Measurements from ENCODE around the gene FBXW8.

FBXW8 gene

GRCh38 chr12:116984098-116984497 lies 73.3 kb downstream of the FBXW8 start:
- no peak for DNase-seq (ENCODE audit: extremely low read depth in 1 of 2, low read depth in 1 of 2)

DNA sequence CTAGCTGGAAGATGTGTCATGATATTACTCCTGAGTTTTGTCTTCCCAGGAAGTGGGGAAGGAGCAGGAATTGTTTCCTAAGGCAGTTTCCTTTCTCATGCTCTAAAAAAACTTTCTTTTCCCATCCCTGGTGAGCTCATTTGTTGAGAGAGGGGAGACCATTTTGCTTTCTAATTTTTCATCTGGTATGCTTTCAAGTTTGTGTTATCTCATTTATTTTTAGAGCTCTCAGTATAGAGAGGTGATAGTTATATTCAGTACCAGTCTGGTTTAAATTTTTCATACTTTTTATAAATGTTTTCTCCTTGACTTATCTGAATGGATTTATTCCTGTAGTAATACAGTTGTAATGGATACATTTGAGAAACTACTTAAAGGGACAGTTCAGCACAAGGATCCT lies 79.6 kb downstream of the FBXW8 start:
- DNase-seq (ENCODE audit: extremely low read depth in 1 of 2, low read depth in 1 of 2) = no peak

GRCh38 chr12:116990971-116991966 lies 80.5 kb downstream of the FBXW8 start:
- DNase-seq (ENCODE audit: extremely low read depth in 1 of 2, low read depth in 1 of 2) = no peak

DNA sequence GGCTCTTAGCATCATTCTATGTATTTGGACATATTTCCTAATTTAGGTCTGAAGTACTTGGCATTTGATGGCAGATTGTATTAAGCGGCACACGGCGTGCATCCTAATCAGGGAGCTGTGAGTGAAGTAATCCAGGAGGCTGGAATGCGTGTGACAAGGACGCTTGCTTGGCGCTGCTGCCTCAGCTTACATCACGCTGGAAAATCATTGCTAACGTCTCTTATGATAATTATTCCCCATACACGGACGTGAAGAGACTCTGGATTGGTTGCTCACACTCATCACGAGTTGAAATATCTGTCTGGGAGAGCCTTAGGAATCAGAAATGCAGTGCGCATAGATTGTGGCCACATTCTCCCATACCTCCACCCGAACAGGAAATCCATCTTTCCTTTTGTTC lies 85.3 kb downstream of the FBXW8 start:
- DNase-seq (ENCODE audit: extremely low read depth in 1 of 2, low read depth in 1 of 2) = no peak

GRCh38 chr12:116996621-116997020 lies 85.9 kb downstream of the FBXW8 start:
- DNase-seq (ENCODE audit: extremely low read depth in 1 of 2, low read depth in 1 of 2) = no peak

DNA sequence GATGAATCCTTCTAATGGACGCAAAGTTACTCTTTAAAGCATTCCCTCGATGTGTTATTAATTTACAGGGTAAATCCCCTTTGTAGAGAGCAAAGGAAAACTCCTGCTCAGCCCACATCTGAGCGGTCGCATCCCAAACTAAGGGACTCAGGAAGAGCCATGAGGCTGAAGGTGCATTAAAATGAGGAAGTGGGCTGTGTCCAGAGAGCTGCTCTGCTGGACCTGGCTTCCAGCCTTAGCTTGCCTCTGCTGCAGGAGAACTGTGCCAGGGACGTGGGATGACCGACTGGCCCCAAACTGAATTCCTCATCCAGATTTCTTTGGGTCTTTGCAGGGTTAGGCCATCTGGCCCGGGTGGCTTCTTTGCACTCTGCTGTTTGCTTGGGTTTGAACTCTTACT lies 88.3 kb downstream of the FBXW8 start:
- no peak for DNase-seq (ENCODE audit: extremely low read depth in 1 of 2, low read depth in 1 of 2)

DNA sequence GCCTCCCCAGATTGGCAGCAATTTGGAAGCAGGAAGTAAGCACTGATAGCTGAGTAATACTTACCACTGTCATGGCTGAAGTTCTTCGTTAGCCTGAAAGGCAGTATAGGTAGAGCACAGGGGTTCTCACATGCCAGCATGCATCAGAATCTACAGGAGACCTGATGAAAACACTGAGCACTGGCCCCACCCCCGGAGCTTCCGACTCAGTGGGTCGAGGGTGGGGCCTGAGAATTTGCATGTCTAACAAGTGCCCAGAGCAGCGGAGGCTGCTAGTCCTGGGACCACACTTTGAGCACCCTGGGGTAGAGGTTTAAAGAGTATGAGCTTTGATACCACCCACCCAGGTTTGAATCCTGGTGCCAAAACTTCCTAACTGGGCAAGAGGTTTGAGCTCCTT lies 89.6 kb downstream of the FBXW8 start:
- DNase-seq (ENCODE audit: extremely low read depth in 1 of 2, low read depth in 1 of 2) = no peak

GRCh38 chr12:117002051-117002817 lies 91.5 kb downstream of the FBXW8 start:
- no peak for DNase-seq (ENCODE audit: extremely low read depth in 1 of 2, low read depth in 1 of 2)

DNA sequence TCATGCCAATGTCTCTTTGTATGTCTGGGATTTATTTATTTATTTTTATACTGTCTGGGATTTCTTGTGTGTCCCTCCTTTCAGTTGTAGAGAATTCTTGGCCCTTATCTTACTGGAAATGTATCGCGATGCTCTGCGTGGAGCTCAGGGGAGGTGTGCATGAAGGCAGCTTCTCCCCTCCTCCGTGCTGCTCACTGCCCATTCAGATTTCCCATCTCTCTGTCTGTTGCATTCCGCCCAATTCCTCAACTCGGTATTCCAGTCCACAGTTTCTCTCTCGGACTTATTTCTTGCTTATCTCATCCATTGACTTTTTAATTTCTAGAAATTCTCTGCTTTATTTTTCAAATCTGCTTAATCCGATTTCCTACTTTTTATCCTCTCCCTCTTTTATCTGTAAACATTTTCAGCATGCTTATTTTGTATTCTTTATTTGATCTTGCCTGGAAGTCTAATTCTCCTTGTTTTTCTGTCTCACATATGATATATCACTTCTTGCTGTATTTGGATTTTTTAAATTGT lies 93.2 kb downstream of the FBXW8 start:
- no peak for DNase-seq (ENCODE audit: extremely low read depth in 1 of 2, low read depth in 1 of 2)

DNA sequence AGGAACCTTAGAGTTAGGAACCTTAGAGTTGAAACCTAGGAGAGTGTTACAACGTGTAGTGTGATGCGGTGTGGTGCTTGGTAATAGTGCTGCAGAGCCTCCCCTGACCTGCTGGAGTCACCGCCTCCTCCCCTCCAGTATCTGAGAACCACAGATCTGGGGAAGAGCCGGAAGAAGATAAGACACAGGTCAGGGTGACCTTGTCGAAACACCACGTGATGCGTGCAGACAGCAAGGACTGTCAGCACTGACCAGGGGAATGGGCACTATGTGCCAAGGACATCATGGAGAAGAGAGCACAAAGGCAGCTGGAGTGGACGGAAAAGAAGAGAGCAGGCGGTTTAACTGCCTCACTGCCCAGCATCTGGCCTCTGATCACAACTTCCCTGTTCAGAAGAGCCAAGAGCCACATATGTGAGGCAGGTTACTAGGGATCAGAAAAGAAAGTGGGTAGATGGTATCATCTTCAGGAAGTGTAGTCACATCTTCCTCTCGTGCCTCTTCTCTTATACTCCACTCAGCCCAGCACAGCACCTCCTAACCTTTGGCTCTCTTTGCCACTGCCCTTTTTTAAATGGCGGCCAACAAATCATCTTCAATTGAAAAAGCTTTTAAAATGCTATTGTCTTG lies 94.8 kb downstream of the FBXW8 start:
- DNase-seq (ENCODE audit: extremely low read depth in 1 of 2, low read depth in 1 of 2) = no peak

- no peak for DNase-seq (ENCODE audit: extremely low read depth in 1 of 2, low read depth in 1 of 2)
Measured at GRCh38 chr12:117006333-117006732, 95.6 kb downstream of the FBXW8 start.

DNA sequence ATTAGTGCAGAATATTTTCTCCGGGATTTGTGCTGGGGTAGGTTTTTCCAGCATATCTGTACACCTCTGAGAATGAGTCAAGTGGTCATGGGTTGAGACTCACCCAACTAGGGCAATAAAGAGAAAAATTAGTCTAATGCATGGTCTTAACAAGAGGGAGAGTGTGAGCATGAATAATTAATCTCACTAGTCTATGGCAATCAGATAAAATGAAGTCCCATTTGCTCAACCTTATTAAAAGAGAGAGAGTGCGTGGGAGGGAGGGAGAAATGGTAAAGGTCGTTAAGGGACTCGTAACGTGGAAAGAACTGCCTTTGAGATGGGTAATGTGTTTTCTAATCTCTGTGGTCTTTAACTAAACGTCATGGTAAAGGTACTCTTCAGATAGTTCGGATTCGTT lies 96.8 kb downstream of the FBXW8 start:
- DNase-seq (ENCODE audit: extremely low read depth in 1 of 2, low read depth in 1 of 2) = no peak

DNA sequence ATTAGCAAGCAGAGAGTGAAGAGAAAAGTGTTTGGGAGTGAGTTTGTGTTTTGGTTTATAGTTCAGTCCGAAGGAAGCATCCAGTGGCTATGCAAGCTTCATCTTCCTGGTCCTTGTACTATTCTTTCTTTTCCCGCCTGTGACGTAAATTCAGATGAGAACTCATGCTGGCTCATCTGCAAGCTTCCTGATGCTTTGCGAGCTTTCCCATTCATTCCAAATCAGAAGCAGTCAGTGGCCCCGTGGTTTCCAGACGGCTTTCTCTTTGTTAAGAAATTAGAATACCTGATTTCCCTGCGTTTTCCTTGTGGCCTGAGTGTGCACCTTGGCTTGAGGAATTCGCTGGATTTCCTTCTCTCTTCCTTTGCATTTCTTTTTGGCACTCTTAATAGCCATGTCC lies 99.0 kb downstream of the FBXW8 start:
- no peak for DNase-seq (ENCODE audit: extremely low read depth in 1 of 2, low read depth in 1 of 2)

DNA sequence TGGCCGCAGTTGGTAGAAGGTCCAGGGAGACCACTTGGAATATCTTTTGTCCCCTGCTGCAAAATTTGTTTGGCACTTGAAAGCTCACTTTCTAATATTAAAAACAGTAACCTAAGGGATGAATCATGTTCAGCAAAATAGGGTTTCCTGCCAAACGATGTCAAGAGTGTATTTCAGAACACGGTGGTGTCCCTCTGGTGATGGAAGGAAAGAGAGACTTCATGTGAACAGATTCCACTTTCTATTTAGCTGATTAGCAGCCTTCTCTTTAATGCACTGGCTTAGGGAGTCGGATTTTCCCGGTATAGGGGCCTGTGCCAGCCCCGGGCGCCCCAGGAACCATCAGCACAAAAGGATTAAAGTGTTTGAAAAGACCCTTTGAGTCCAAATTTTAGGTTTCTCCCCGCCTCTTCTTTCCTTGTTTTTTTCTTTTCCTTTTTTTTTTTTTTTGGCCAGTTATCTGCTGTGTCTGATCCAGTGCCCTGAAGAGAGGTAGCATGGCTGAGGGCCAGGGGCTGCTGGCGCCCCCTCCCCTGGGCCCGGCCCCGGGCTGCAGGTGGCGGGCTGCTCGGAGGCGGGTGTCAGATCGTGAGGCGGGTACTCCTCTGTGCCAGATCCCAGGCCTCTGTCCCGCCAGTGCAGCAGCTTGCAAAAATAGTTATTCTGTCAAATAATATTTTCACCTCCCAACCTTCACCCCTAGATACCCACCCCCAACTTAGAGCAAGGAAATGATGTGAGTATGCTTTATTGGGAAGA lies 100.1 kb downstream of the FBXW8 start:
- no peak for DNase-seq (ENCODE audit: extremely low read depth in 1 of 2, low read depth in 1 of 2)

DNA sequence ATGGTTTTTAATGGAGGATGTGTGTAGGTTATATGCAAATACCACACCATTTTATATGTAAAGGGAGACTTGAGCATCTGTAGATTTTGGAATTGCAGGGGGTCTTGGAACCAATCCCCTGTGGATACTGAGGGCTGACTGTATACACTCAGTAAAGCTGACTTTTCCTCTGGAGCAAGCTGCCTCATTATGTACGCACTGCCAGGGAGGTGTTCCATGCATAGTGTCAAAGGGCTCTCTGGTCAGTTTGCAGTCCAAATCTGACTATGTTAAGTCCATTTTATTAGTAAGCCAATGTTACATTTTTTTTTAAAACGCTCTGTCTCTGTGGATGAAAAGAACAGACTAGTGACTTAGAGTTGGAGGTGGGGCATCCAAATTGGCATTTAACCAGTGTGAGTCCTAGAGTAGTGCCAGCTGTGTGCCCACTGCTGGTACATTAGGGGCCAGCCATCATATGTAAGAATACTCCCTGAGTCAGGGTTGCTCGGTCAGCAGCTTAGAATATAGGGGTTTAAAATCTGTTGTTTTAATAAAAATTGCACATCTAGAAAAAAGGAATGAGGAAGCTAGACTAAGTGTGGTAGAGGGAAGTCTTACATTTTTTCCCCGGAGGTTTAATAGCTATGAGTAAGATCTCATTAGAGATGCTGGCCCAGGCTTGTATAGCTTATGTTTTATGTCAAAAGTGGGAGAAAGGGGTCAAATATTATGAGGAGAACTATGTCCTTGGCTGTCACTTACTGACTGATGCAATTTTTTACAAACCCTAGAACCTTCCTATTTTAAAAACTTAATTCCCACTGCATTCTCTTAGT lies 101.4 kb downstream of the FBXW8 start:
- no peak for DNase-seq (ENCODE audit: extremely low read depth in 1 of 2, low read depth in 1 of 2)

GRCh38 chr12:117013726-117014125 lies 103.0 kb downstream of the FBXW8 start:
- DNase-seq (ENCODE audit: extremely low read depth in 1 of 2, low read depth in 1 of 2) = no peak

- DNase-seq (ENCODE audit: extremely low read depth in 1 of 2, low read depth in 1 of 2) = no peak
Measured at GRCh38 chr12:117014342-117014887, 103.7 kb downstream of the FBXW8 start.

DNA sequence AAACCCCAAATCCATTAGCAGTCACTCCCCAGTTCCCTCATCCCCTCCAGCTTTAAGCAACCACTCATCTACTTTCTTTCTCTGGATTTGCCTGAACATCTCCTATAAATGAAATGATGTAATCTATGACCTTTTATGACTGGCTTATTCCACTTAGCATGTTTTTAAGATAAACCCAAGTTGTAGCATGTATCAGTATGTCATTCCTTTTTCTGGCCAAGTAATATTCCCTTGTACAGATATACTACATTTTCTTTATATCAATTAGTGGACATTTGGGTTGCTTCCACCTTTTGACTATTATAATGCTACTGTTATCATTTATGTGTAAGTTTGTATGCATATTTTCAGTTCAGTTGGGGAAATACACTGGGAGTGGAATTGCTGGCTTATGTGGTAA lies 105.1 kb downstream of the FBXW8 start:
- no peak for DNase-seq (ENCODE audit: extremely low read depth in 1 of 2, low read depth in 1 of 2)

GRCh38 chr12:117017807-117018206 lies 107.1 kb downstream of the FBXW8 start:
- DNase-seq (ENCODE audit: extremely low read depth in 1 of 2, low read depth in 1 of 2) = no peak

Data from activated CD8-positive, alpha-beta memory T cell treated with anti-CD3 and anti-CD28 coated beads for 1 hour (primary cell).